GM23338 (cell line): ENCODE data around the gene FBXL5.

Experiments used
- CREB1 ChIP-seq: fragments of 250-450 bp; sonication (Bioruptor Pico); IDR thresholded peaks from 2 replicates; pipeline ENCODE4 v1.5.0; 2020; ENCODE audit warnings: low read depth, mild to moderate bottlenecking, moderate library complexity
- CTCF ChIP-seq, 2 experiments: fragments of 200-600 bp in 1 of 2; sonication (generic) in 1 of 2; conservative IDR thresholded peaks; 2 replicates each; pipeline versions ENCODE4 v1.5.1 to v1.6.1; 2016 to 2017; ENCODE audit warnings: antibody characterized with exemption in 2 of 2, low read depth in 2 of 2, mild to moderate bottlenecking in 2 of 2, moderate library complexity in 1 of 2
- ETS1 ChIP-seq: IDR thresholded peaks from 2 replicates; pipeline ENCODE4 v1.6.1; 2016; ENCODE audit warnings: antibody characterized with exemption
- EZH2 ChIP-seq: fragments of 200-600 bp; sonication (generic); IDR thresholded peaks from one replicate; pipeline ENCODE4 v1.8.0; 2017; ENCODE audit warnings: antibody characterized with exemption, mild to moderate bottlenecking, low read depth; ENCODE audit not compliant: unreplicated experiment
- EZH2phosphoT487 ChIP-seq: fragments of 200-600 bp; sonication (generic); IDR thresholded peaks from one replicate; pipeline ENCODE4 v1.8.1; 2018; ENCODE audit warnings: antibody characterized with exemption; ENCODE audit not compliant: unreplicated experiment
- JUNB ChIP-seq: IDR thresholded peaks from one replicate; pipeline ENCODE4 v1.6.1; 2016; ENCODE audit warnings: antibody characterized with exemption; ENCODE audit not compliant: unreplicated experiment
- NANOG ChIP-seq: IDR thresholded peaks from 2 replicates; pipeline ENCODE4 v1.6.1; 2016; ENCODE audit warnings: antibody characterized with exemption, borderline replicate concordance
- POLR2AphosphoS5 ChIP-seq: IDR thresholded peaks from 2 replicates; pipeline ENCODE4 v1.6.1; 2016; ENCODE audit warnings: antibody characterized with exemption, low read depth
- REST ChIP-seq: IDR thresholded peaks from one replicate; pipeline ENCODE4 v1.6.1; 2018; ENCODE audit warnings: antibody characterized with exemption; ENCODE audit not compliant: unreplicated experiment
- ZNF114 ChIP-seq: fragments of 250-450 bp; sonication (Bioruptor Pico); IDR thresholded peaks from 2 replicates; pipeline ENCODE4 v1.5.0; 2020; ENCODE audit warnings: mild to moderate bottlenecking, moderate library complexity

GRCh38 chr4:15612136-15612535, 43.0 kb downstream of the FBXL5 start:
- TF ChIP-seq CTCF (conservative IDR thresholded peaks at IDR 0.05; ENCODE audit: low read depth in 2 of 2) = no peak
- no peak for TF ChIP-seq EZH2phosphoT487
- no peak for TF ChIP-seq REST
- TF ChIP-seq EZH2 = no peak
- no peak for TF ChIP-seq POLR2AphosphoS5
- TF ChIP-seq ETS1 = no peak
- TF ChIP-seq CREB1 (CRISPR knock-in tag) = no peak
- no peak for TF ChIP-seq JUNB
- TF ChIP-seq NANOG = no peak
- no peak for TF ChIP-seq ZNF114 (CRISPR knock-in tag)
